LNCaP clone FGC (cell line): ENCODE measurements around the gene CNN3.

ENCODE experiments used
- DNase-seq: peaks from one replicate; pipeline ENCODE4 v3.0.0-alpha.2; 2011; ENCODE audit warnings: low read depth
- H3K4me3 ChIP-seq: 2 replicates; pipeline ENCODE4 v1.5.1; 2011; ENCODE audit warnings: mild to moderate bottlenecking, low read depth, low read length, control low read depth
- TF ChIP-seq, protein P1 (sequence below): IDR thresholded peaks from 2 replicates; pipeline ENCODE4 v1.5.1; 2012; ENCODE audit warnings: mild to moderate bottlenecking; ENCODE audit not compliant: control insufficient read depth, insufficient read depth; ENCODE audit errors: extremely low read depth

CNN3 gene

DNA sequence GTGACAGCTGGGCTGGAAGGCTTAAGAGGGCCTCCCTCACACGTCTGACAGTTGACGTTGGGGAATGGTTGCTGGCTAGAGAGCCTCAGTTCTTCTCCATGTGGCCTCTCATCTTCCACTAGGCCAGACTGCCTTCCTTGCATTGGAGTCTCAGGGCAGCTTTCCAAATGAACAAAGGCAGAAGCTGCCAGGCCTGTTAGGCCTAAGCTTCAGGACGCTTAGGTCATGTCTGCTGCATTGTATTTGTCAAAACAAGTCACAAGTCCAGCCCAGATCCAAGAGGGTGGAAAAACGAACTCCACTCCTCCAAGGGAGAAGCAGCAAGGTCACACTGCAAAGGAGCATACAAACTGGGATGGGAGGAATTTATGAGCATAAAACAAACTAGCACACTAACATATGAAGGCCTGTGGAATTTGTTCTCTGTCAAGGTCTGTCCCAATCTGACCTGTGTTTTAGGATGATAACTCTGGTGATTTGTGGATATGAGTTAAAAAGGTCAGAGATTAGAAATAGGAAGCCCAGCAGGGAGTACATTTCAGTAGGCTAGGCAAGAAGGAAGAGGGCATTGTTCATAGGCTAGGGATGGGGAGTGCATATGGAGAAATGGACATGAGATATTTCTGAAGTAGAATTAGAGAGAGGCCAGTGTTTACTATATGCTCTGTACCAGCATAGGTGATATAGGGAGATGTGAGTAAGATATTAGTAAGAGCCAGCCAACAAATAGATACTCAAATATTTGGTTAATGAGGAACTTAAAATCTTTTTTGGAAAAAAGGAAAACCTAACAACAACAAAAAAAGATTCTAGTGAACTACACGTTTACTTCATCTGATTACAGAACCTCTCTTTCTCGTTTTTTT lies 29.1 kb upstream of the CNN3 start:
- TF ChIP-seq, protein P1, sequence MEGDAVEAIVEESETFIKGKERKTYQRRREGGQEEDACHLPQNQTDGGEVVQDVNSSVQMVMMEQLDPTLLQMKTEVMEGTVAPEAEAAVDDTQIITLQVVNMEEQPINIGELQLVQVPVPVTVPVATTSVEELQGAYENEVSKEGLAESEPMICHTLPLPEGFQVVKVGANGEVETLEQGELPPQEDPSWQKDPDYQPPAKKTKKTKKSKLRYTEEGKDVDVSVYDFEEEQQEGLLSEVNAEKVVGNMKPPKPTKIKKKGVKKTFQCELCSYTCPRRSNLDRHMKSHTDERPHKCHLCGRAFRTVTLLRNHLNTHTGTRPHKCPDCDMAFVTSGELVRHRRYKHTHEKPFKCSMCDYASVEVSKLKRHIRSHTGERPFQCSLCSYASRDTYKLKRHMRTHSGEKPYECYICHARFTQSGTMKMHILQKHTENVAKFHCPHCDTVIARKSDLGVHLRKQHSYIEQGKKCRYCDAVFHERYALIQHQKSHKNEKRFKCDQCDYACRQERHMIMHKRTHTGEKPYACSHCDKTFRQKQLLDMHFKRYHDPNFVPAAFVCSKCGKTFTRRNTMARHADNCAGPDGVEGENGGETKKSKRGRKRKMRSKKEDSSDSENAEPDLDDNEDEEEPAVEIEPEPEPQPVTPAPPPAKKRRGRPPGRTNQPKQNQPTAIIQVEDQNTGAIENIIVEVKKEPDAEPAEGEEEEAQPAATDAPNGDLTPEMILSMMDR, result no peak
- DNase-seq, result peak; percentile 41
- no peak overlapping the region for H3K4me3 ChIP-seq

DNA sequence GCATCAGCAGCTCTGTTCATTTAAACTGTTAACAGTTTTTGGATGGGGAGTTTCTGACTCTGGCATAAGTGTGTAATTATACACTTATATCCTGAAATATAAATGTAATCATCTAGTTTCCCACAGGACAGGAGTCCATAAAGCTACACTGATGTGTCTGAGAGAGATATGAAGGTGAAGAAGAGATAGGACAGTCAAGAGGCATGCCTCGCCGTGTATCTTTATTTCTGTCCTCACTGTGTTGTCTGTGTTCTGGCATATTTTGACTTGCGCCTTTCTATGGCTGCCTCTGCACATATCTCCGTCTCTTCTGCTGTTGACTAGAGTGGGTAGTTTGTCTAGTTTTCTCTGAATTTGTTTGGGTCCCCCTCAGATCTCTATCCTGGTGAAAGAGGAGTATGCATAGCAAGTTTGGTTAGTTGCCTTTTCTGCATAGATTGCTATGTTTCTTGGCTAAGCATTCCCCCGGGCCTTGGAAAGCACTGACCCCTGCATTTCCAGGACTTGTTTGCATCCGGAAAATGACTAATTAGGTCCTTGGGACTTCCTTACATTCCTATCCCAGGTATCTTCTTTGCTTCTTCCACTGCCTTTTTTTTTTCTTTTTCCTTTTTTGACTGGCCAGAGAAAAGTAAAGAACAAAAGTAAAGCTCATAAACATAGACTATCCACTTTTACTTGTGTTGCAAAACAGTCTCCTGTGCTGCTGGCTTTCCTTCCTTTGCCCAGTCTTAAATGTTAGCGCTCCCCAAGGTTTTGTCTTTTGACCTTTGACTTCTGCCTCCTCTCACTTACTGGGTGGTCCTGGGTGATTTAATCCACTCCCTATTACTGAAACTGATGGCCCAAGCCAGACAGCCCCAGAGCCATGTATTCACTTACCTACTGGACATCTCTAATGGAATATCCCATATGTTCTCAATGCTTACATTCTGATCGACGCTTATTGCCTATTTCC lies 27.6 kb upstream of the CNN3 start:
- DNase-seq, result no peak
- TF ChIP-seq, protein P1, result no peak
- no peak overlapping the region for H3K4me3 ChIP-seq

DNA sequence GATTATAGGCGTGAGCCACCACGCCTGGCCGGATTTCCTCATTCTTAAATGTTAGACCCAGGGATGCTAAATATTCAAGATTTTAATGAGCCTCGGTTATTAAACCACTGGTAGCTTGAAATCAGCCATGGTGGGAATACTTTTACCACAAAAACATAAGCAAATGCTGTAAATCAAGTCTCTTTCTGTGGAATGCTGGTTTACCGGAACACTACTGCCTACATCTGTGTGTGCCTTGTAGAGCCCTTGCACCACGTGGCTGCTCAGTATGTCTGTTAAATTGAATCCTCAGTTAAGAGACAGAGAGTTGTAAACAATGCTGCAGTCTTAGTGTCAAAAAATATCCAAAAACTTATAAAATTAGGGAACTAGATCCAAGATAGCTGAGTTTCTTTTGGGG lies 26.8 kb upstream of the CNN3 start:
- no peak overlapping the region for H3K4me3 ChIP-seq
- TF ChIP-seq, protein P1, result no peak
- no peak for DNase-seq

- H3K4me3 ChIP-seq, result no peak overlapping the region
- TF ChIP-seq, protein P1, result no peak
- no peak for DNase-seq
These were observed 26.2 kb upstream of the CNN3 start for GRCh38 chr1:94953107-94953506.

- H3K4me3 ChIP-seq, result no peak overlapping the region
- TF ChIP-seq, protein P1, result no peak
- DNase-seq, result no peak
These were observed 25.6 kb upstream of the CNN3 start for GRCh38 chr1:94952539-94952938.

DNA sequence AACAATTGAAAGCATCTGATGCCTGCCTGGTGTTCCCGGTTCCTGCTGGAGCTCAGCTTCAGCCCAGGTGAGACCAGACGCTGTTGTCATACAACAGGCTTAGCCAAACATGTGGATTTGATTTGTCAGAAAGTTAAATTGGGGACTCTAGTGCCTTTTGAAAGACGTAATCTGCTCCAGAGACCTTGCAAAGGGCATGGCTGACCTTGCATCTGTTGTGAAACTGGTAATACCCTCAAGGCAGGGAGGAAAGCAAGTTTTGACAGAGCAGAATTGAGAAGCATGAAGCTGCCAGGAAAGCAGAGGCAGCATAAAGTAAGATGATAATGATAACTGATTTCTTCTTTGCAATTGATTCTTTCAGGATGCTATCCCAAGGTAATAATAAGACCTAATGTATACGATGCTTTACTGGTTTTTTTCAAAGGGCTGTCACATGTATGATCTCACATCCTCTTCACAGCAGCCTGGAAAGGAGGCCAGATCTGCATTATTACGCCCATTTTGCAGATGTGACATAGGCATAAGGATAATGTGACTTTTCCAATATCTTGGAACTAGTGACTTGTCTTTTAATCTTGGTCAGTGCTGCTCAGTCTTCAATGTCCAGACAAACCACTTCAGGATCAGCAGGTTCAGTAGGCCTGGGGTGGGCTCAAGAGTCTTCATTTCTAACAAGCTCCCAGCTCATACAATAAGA lies 24.7 kb upstream of the CNN3 start:
- DNase-seq, result no peak
- no peak overlapping the region for H3K4me3 ChIP-seq
- TF ChIP-seq, protein P1, result no peak
